HG03103 (cell line): ENCODE measurements around the gene DPYSL3.

Experiments
- ATAC-seq: cut with Tn5 transposase; IDR thresholded peaks from one replicate; pipeline ENCODE4 v1.9.1; 2021; ENCODE audit warnings: low read depth; ENCODE audit not compliant: unreplicated experiment

Gene DPYSL3

GRCh38 chr5:147445917-147446316, 64.0 kb downstream of the DPYSL3 start:
- no peak for ATAC-seq

- no peak for ATAC-seq
Observed at GRCh38 chr5:147445090-147445489, 64.8 kb downstream of the DPYSL3 start.

GRCh38 chr5:147442224-147442623, 67.6 kb downstream of the DPYSL3 start:
- ATAC-seq = no peak

- no peak for ATAC-seq
Observed at GRCh38 chr5:147441191-147441695, 68.6 kb downstream of the DPYSL3 start.

GRCh38 chr5:147439254-147439653, 70.6 kb downstream of the DPYSL3 start:
- no peak for ATAC-seq

- ATAC-seq = no peak
Observed at GRCh38 chr5:147437161-147437596, 72.7 kb downstream of the DPYSL3 start.

- ATAC-seq = peak; percentile 52
Observed at GRCh38 chr5:147436596-147436995, 73.3 kb downstream of the DPYSL3 start.

GRCh38 chr5:147434049-147434448, 75.8 kb downstream of the DPYSL3 start:
- ATAC-seq = no peak

- ATAC-seq = no peak
Observed at GRCh38 chr5:147432323-147432722, 77.5 kb downstream of the DPYSL3 start.

- no peak for ATAC-seq
Observed at GRCh38 chr5:147431586-147431985, 78.3 kb downstream of the DPYSL3 start.

- ATAC-seq = no peak
Observed at GRCh38 chr5:147430628-147431027, 79.2 kb downstream of the DPYSL3 start.

- ATAC-seq = no peak
Observed at GRCh38 chr5:147427521-147428401, 82.1 kb downstream of the DPYSL3 start.

GRCh38 chr5:147426640-147427327, 83.1 kb downstream of the DPYSL3 start:
- no peak for ATAC-seq

- ATAC-seq = no peak
Observed at GRCh38 chr5:147418613-147419012, 91.3 kb downstream of the DPYSL3 start.

GRCh38 chr5:147417135-147417813, 92.6 kb downstream of the DPYSL3 start:
- ATAC-seq = no peak

GRCh38 chr5:147415651-147416050, 94.2 kb downstream of the DPYSL3 start:
- ATAC-seq = no peak

GRCh38 chr5:147413266-147413665, 96.6 kb downstream of the DPYSL3 start:
- no peak for ATAC-seq

- ATAC-seq = no peak
Observed at GRCh38 chr5:147412561-147412960, 97.3 kb downstream of the DPYSL3 start.

GRCh38 chr5:147411359-147412319, 98.2 kb downstream of the DPYSL3 start:
- no peak for ATAC-seq
